ENCODE data around the gene PCDHA9.
"Not testable (repeated sequence)": the region's sequence is repeated elsewhere in the genome, so short reads cannot be mapped to it uniquely, and the experiment has no call there.

PCDHA9 gene

DNA sequence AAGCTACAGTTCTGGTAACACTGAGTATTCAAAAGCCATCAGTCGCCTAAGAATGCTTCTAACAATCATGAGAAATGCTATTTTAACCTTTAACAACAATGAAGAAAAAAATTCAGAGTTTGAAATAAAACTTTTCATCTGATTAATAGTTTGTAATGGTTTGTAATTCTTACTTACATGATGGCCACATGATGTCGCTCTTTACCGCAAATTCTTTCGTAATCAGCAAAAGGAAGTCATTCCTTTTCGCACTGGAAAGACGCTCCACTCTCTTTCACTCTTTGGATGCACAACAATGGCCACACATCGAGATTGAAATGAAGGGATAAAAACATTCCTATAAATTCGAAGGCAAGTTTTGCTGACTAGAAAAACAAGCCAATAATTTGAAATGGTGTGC, 14.2 kb upstream of the PCDHA9 start, which contains the start of gene PCDHA7:
Gene PCDHA7, plus strand, starts transcription at position 277 of the 400 bp plus-strand sequence. Its CDS starts 115 bp downstream, at position 392.
- DNase-seq, result peak in 1 of 51 donors; percentile 36

DNA sequence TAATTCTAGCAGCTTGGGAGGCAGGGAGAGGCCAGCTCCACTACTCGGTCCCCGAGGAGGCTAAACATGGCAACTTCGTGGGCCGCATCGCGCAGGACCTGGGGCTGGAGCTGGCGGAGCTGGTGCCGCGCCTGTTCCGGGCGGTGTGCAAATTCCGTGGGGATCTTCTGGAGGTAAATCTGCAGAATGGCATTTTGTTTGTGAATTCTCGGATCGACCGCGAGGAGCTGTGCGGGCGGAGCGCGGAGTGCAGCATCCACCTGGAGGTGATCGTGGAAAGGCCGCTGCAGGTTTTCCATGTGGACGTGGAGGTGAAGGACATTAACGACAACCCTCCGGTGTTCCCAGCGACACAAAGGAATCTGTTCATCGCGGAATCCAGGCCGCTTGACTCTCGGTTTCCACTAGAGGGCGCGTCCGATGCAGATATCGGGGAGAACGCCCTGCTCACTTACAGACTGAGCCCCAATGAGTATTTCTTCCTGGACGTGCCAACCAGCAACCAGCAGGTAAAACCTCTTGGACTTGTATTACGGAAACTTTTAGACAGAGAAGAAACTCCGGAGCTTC, 13.7 kb upstream of the PCDHA9 start:
- peak in 1 of 51 donors; percentile 21 for DNase-seq

DNA sequence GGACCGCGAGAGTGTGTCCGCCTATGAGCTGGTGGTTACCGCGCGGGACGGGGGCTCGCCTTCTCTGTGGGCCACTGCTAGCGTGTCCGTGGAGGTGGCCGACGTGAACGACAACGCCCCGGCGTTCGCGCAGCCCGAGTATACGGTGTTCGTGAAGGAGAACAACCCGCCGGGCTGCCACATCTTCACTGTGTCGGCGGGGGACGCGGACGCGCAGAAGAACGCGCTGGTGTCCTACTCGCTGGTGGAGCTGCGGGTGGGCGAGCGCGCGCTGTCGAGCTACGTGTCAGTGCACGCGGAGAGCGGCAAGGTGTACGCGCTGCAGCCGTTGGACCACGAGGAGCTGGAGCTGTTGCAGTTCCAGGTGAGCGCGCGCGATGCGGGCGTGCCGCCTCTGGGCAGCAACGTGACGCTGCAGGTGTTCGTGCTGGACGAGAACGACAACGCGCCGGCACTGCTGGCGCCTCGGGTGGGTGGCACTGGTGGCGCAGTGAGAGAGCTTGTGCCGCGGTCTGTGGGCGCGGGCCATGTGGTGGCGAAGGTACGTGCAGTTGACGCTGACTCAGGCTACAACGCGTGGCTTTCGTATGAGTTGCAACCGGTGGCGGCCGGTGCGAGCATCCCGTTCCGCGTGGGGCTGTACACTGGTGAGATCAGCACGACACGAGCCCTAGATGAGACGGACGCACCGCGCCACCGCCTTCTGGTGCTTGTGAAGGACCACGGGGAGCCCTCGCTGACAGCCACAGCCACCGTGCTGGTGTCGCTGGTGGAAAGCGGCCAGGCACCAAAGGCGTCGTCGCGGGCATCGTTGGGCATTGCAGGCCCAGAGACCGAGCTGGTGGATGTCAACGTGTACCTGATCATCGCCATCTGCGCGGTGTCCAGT, 12.3 kb upstream of the PCDHA9 start:
- no peak for DNase-seq

DNA sequence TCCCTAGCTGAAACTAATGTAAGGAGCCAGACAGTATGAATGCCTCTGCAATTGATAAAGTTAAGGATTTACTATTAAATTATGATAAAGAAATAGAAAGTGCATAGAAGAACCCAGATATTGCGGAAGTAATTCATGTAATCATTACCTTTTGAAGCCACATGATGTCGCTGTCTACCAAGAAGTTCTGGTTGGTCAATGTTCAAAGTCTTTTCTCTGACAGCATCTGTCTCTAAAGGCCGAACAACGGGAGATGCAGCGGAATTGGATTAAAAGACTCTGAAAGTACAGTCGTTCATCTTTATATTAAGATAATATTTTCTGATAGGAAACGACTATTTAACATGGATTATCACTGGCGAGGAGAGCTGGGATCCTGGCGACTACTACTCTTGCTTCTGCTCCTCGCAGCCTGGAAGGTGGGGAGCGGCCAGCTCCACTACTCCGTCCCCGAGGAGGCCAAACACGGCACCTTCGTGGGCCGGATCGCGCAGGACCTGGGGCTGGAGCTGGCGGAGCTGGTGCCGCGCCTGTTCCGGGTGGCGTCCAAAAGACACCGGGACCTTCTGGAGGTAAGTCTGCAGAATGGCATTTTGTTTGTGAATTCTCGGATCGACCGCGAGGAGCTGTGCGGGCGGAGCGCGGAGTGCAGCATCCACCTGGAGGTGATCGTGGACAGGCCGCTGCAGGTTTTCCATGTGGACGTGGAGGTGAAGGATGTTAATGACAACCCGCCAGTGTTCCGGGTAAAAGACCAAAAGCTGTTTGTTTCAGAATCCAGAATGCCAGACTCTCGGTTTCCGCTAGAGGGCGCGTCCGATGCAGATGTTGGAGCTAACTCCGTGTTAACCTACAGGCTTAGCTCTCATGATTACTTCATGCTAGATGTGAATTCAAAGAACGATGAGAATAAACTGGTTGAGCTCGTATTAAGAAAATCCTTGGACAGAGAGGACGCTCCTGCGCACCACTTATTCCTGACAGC, 6.9 kb upstream of the PCDHA9 start, which contains the start of gene PCDHA8:
Gene PCDHA8, plus strand, starts transcription at position 210 of the 985 bp plus-strand sequence. Its CDS starts 135 bp downstream, at position 345.
- DNase-seq, result peak in 5 of 51 donors; percentile 19 to 48 (median 35)

DNA sequence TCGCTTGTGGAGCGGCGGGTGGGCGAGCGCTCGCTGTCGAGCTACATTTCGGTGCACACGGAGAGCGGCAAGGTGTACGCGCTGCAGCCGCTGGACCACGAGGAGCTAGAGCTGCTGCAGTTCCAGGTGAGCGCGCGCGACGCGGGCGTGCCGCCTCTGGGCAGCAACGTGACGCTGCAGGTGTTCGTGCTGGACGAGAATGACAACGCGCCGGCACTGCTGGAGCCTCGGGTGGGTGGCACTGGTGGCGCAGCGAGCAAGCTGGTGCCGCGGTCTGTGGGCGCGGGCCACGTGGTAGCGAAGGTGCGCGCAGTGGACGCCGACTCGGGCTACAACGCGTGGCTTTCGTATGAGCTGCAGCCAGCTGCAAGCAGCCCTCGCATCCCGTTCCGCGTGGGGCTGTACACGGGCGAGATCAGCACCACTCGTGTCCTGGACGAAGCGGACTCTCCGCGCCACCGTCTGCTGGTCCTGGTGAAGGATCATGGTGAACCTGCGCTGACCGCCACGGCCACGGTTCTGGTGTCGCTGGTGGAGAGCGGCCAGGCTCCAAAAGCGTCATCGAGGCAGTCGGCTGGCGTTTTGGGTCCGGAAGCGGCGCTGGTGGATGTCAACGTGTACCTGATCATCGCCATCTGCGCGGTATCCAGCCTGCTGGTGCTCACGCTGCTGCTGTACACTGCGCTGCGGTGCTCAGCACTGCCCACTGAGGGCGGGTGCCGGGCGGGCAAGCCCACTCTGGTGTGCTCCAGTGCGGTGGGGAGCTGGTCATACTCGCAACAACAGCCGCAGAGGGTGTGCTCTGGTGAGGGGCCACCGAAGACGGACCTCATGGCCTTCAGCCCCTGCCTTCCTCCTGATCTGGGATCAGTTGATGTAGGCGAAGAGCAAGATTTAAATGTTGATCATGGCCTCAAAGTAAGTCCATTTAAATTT, 5.1 kb upstream of the PCDHA9 start:
- DNase-seq, result no peak

- not testable (repeated sequence) for DNase-seq
Observed at GRCh38 chr5:140849831-140850634, 1.9 kb downstream of the PCDHA9 start.

GRCh38 chr5:140855772-140856674, 7.8 kb downstream of the PCDHA9 start, which contains the start of gene PCDHA10:
Gene PCDHA10, plus strand, starts transcription at chr5:140855897. Its CDS starts 152 bp downstream, at chr5:140856049.
- DNase-seq, result peak in 4 of 51 donors; percentile 2 to 40 (median 22)

DNA sequence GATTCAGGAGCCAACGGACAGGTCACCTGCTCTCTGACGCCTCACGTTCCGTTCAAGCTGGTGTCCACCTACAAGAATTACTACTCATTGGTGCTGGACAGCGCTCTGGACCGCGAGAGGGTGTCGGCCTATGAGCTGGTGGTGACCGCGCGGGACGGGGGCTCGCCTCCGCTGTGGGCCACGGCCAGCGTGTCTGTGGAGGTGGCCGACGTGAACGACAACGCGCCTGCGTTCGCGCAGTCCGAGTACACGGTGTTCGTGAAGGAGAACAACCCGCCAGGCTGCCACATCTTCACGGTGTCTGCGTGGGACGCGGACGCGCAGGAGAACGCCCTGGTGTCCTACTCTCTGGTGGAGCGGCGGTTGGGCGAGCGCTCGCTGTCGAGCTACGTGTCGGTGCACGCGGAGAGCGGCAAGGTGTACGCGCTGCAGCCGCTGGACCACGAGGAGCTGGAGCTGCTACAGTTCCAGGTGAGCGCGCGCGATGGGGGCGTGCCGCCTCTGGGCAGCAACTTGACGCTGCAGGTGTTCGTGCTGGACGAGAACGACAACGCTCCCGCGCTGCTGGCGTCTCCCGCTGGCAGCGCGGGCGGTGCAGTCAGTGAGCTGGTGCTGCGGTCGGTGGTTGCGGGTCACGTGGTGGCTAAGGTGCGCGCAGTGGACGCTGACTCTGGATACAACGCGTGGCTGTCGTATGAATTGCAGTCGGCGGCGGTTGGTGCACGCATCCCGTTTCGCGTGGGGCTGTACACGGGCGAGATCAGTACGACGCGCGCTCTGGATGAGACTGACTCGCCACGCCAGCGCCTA, 9.2 kb downstream of the PCDHA9 start:
- DNase-seq, result no peak

DNA sequence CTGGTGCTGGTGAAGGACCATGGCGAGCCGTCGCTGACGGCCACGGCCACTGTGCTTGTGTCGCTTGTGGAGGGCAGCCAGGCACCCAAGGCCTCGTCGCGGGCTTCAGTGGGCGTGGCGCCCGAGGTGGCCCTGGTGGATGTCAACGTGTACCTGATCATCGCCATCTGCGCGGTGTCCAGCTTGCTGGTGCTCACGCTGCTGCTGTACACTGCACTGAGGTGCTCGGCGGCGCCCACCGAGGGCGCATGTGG, 9.7 kb downstream of the PCDHA9 start:
- no peak for DNase-seq

- DNase-seq, result no peak
Observed at GRCh38 chr5:140862441-140863295, 14.5 kb downstream of the PCDHA9 start.

- peak in 2 of 51 donors; percentile 14 to 43 for DNase-seq
Observed at GRCh38 chr5:140868721-140869554, 20.8 kb downstream of the PCDHA9 start, which contains the start of gene PCDHA11. Gene PCDHA11, plus strand, starts transcription at chr5:140868957. Its CDS starts 147 bp downstream, at chr5:140869104.

DNA sequence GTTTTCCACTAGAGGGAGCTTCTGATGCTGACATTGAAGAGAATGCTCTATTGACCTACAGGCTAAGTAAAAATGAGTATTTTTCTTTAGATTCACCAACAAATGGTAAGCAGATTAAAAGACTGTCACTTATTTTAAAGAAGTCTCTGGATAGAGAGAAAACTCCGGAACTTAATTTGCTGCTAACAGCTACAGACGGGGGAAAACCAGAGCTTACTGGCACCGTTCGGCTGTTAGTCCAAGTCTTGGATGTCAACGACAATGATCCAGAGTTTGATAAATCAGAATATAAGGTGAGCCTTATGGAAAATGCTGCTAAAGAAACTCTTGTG, 21.3 kb downstream of the PCDHA9 start:
- no peak for DNase-seq

DNA sequence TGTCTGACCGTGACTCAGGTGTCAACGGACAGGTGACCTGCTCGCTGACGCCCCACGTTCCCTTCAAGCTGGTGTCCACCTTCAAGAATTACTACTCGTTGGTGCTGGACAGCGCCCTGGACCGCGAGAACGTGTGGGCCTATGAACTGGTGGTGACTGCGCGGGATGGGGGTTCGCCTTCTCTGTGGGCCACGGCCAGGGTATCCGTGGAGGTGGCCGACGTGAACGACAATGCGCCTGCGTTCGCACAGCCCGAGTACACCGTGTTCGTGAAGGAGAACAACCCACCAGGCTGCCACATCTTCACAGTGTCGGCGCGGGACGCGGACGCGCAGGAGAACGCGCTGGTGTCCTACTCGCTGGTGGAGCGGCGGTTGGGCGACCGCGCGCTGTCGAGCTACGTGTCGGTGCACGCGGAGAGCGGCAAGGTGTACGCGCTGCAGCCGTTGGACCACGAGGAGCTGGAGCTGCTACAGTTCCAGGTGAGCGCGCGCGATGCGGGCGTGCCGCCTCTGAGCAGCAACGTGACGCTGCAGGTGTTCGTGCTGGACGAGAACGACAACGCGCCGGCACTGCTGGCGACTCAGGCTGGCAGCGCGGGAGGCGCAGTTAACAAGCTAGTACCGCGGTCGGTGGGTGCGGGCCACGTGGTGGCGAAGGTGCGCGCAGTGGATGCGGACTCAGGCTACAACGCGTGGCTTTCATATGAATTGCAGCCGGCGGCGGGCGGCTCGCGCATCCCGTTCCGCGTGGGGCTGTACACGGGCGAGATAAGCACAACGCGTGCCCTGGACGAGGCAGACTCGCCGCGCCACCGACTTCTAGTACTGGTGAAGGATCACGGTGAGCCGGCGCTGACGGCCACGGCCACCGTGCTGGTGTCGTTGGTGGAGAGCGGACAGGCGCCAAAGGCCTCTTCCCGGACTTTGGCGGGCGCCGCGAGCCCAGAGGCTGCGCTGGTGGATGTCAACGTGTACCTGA, 22.3 kb downstream of the PCDHA9 start:
- DNase-seq, result no peak
